NCI-H2196 (cell line): ENCODE data around the gene CYP2B6.
"Not testable (repeated sequence)": the region's sequence is repeated elsewhere in the genome, so short reads cannot be mapped to it uniquely, and the experiment has no call there.

Experiments used
- DNase-seq: peaks from one replicate; lab custom pipeline; 2025; ENCODE audit not compliant: unreplicated experiment; lab: John Stamatoyannopoulos, UW

CYP2B6 gene

DNA sequence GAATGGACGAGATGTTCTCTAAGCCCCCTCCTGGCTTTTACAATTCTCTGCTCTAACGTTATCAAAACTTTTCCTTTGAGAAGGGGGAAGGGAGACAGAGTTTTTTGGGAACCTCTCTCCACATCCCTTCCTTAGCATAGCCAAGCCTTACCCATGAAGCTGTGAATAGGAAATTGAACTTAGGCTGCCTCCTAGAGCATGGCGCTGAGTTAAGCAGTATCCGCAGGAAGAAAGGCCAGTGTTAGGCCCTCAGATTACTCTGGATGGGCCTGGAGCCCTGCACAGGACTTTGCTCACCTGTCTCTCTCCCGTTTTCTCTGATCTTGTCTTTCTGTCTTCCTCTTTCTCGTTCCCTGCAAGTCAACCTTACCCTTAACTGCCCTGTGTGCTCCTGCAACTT, 39.6 kb downstream of the CYP2B6 start:
- DNase-seq = no peak

DNA sequence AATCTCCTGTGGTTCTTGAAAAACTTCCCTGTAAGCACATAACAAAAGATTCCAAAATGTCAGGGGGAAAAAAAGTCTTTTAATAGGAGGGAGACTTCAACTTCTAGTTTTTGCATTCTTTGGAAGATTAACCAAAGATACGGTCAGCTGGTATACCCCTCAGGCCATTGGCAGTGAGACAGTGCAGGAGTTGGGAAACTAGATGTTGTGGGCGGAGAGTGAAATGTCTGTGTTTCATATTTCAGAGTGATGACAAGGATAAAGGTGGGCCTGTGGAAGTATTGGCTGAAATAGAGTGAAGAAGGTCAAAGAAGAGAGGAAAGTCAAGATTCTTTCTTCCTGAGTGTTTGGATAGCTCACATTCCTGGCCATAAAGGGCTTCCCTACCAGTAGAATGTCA, 40.8 kb downstream of the CYP2B6 start:
- DNase-seq = no peak

GRCh38 chr19:41033324-41033723, 42.2 kb downstream of the CYP2B6 start:
- not testable (repeated sequence) for DNase-seq

GRCh38 chr19:41039806-41040205, 48.7 kb downstream of the CYP2B6 start:
- no peak for DNase-seq

GRCh38 chr19:41045095-41045494, 54.0 kb downstream of the CYP2B6 start:
- DNase-seq = not testable (repeated sequence)

- DNase-seq = no peak
Observed at GRCh38 chr19:41050426-41050825, 59.3 kb downstream of the CYP2B6 start.

DNA sequence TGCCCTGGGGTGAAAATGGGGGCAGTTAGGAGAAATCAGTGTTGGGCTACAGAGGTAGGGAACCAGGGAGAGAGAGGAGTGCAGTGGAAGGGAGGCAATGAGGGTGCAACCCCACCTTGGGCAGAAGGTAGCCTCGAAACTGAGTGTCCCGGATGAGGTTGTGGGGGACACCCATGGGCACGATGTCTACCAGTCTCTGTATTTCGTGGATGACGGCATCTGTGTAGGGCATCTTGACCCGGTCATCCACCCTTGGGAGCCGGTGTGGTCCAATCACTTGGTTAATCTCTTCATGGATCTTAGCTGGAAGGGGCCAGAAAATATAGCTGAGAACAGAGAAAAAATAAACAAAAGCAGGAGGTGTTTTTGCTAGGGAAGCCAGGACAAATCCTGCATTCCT, 61.1 kb downstream of the CYP2B6 start:
- DNase-seq = not testable (repeated sequence)

- DNase-seq = not testable (repeated sequence)
Observed at GRCh38 chr19:41053331-41053730, 62.2 kb downstream of the CYP2B6 start.

GRCh38 chr19:41064974-41065569, 74.0 kb downstream of the CYP2B6 start:
- no peak for DNase-seq
